Measurements from ENCODE around the gene CPT1C. TPM values are rescaled to one million over a fixed set of nuclear protein-coding genes. Genes with fewer than 3 reads are reported as not detected.

The CPT1C gene
- under 1 TPM; 0.66 to 0.84 TPM for total RNA-seq
- polyA plus RNA-seq: not detected

DNA sequence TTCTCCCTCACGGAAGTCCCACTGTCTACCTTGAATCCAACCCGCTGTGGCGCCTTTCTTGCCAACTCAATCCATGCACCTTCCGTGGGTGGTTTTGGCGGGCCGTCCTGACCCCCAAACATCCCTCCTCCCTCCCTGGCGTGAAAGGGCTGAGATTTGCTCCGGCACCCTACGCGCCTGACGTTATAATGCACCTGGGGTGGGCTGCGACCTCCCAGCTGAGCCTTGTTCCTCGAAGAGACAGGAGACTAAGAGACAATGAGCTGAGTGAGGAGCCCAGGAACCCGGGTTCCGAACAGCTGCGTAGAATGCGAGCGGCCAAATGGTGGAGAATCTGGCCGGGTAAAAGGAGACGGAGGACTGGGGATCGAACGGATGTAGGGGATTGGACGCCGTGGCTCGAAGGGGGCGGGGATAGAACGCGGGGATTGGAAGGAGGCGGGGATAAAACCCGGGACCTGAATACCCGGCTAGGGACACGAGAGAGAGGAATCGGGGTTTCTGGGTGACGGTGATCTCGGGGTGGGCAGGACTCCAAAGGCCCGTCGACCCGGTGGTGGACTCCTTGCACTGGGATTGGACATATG is at the start of gene CPT1C:
Gene CPT1C (plus strand): TSS at position 461 of the 587 bp plus-strand sequence. CDS start 1,137 bp downstream, outside the sequence.
- Histone ChIP-seq H3K27ac (ENCODE audit: low read depth, low read length) (no peak within 1 kb of the TSS), H3K4me3 (ENCODE audit: low read length) (peak within 1 kb of the TSS; percentile 47)
- POLR2A ChIA-PET: no interaction called here

DNA sequence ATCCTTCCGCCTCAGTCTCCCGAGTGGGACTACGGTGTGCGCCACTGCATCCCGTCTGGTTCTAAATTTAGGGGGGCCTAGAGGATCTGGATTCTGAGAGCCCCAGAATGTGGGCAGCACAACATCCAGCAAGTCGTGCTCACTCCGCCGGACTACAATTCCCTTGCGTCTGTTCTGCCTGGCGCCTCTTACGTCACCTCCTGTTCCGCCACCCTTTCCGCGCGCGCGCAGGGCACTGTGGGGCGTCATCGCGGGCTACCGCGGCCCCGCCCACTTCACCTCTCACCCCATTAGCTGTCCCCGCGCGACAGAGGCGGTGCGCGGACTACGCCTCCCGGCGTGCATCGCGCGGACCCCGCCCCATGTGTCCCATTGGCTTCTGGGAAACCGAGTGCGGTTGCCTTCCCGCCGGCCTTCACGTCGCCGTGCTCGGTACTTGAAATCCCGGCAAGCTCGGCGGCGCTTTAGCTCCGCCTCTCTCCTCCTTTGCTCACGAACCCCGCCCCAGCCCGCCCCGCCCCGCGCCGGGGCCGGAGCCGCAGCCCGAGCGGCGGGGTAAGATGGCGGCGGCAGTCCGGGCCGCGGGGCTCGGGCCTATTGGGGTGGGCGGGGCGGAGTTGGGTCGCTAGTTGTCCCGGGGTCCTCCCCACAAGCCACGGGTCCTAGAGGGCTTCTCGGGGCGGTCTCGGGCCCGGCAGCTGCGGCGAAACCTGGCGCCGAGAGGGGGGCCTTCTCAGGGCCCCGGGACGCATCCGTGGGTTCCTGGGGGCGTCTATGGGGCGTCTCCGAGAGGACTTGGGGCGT is 49.0 kb upstream of the CPT1C start, which contains the start of gene SCAF1:
Gene SCAF1 (plus strand): TSS at position 522 of the 804 bp plus-strand sequence. CDS start 2,818 bp downstream, outside the sequence.
- Histone ChIP-seq H3K4me3 (ENCODE audit: low read length) (peak within 1 kb of the TSS; percentile 87), H3K27me3 (ENCODE audit: insufficient read depth, low read length, poor library complexity, severe bottlenecking) (no peaks in the 10 kb centered on the region), H3K4me1 (ENCODE audit: insufficient read depth, low read length) (peaks cover 37% of the 10 kb centered on the region), H3K9me3 (ENCODE audit: low read length) (no peaks in the 10 kb centered on the region), H3K27ac (ENCODE audit: low read depth, low read length) (peak within 1 kb of the TSS; percentile 94), H3K36me3 (ENCODE audit: insufficient read depth, low read length) (peaks cover 2% of the 10 kb centered on the region)
- Mint-ChIP-seq H3K4me3 (peak within 1 kb of the TSS; percentile 85 to 97 (median 95)), H3K27me3 (peaks cover 0 to 3% of the 10 kb centered on the region in 2 donors), H3K9me3 (no peaks in the 10 kb centered on the region), H3K27ac (peak within 1 kb of the TSS; percentile 94 to 99 (median 98)), H3K36me3 (peaks cover 0 to 35% (median 0%) of the 10 kb centered on the region in 3 donors), H3K4me1 (peaks cover 53 to 80% (median 63%) of the 10 kb centered on the region in 3 donors)
- ChIA-PET CTCF (interaction anchor here (1.0 to 2.8 kb wide), 5 partner anchors 14 to 95 kb away, joined by 3 to 18 read pairs (median 13); partner anchors contain the start of genes BCL2L12 and IRF3), POLR2A (interaction anchor here (0.6 to 5.2 kb wide), 9 partner anchors 22 to 209 kb away, joined by 4 to 61 read pairs (median 6); partner anchors contain the start of genes ALDH16A1, BCL2L12, IRF3 and PTOV1)
- DNase-seq: peak; percentile 99 to 100 (median 99)

More for the DNA sequence above, at the start of gene CPT1C:
- no peaks in the 10 kb centered on the region for H3K9me3 ChIP-seq (ENCODE audit: low read length)
- Mint-ChIP-seq H3K27ac (peak within 1 kb of the TSS in 7 of 8 donors; percentile 6 to 86 (median 54)), H3K4me1 (peaks cover 14 to 31% (median 14%) of the 10 kb centered on the region in 3 donors), H3K27me3 (peaks cover 21 to 24% of the 10 kb centered on the region in 2 donors), H3K4me3 (peak within 1 kb of the TSS; percentile 80 to 87 (median 84)), H3K9me3 (no peaks in the 10 kb centered on the region), H3K36me3 (peaks cover 2 to 23% (median 3%) of the 10 kb centered on the region in 3 donors)
- peaks cover under 1% of the 10 kb centered on the region for H3K36me3 ChIP-seq (ENCODE audit: insufficient read depth, low read length)
- CTCF ChIA-PET: interaction anchor here (1.4 to 1.7 kb wide), 2 partner anchors 10 kb away, joined by 3 to 5 read pairs; no protein-coding TSS in a partner anchor
- no peaks in the 10 kb centered on the region for H3K27me3 ChIP-seq (ENCODE audit: insufficient read depth, low read length, poor library complexity, severe bottlenecking)
- DNase-seq: peak; percentile 16 to 64 (median 39)
- peaks cover 17% of the 10 kb centered on the region for H3K4me1 ChIP-seq (ENCODE audit: insufficient read depth, low read length)

DNA sequence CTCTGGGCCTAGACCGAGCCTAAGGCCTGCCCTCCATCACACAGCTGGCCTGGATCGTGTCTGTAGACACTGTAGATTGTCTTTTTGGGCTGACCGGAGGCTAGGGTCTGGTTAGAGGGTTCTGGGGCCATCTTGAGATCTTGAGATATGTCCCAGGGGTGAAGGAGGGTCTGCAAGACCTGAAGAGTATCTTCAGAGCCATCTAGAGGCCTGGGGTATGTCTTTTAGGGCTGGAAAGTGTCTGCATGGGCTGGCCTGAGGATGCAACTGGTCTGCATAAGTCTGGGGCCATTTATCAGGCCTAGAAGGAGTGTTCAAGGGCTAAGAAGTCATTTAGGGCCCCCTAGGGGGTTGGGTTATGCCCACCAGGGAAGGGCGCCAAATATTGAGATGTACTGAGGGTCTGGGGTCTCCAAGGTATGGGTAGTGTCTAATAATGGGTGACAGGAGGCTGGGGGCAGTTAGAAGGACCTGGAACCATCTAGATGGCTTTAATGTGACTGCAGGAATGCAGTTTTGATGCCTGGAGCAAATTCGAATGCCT is 48.4 kb upstream of the CPT1C start:
- peaks cover 7% of the 10 kb centered on the region for H3K36me3 ChIP-seq (ENCODE audit: insufficient read depth, low read length)
- Mint-ChIP-seq H3K36me3 (peaks cover 0 to 42% (median 0%) of the 10 kb centered on the region in 3 donors), H3K27me3 (peaks cover 0 to 3% of the 10 kb centered on the region in 2 donors), H3K27ac (peak overlapping the region; percentile 94 to 99 (median 98)), H3K4me3 (peak overlapping the region; percentile 85 to 97 (median 95)), H3K9me3 (no peaks in the 10 kb centered on the region), H3K4me1 (peaks cover 54 to 80% (median 65%) of the 10 kb centered on the region in 3 donors)
- H3K4me3 ChIP-seq (ENCODE audit: low read length): peak overlapping the region; percentile 67
- ChIA-PET POLR2A (interaction anchor here (1.2 to 5.2 kb wide), 8 partner anchors 21 to 209 kb away, joined by 4 to 61 read pairs (median 6); partner anchors contain the start of genes ALDH16A1, BCL2L12, IRF3 and PTOV1), CTCF (interaction anchor here (1.0 to 2.8 kb wide), 5 partner anchors 13 to 96 kb away, joined by 3 to 14 read pairs (median 4); partner anchors contain the start of gene PRMT1)
- no peaks in the 10 kb centered on the region for H3K9me3 ChIP-seq (ENCODE audit: low read length)
- H3K4me1 ChIP-seq (ENCODE audit: insufficient read depth, low read length): peaks cover 37% of the 10 kb centered on the region
- peak overlapping the region; percentile 90 for H3K27ac ChIP-seq (ENCODE audit: low read depth, low read length)
- no peaks in the 10 kb centered on the region for H3K27me3 ChIP-seq (ENCODE audit: insufficient read depth, low read length, poor library complexity, severe bottlenecking)
- DNase-seq: no peak

DNA sequence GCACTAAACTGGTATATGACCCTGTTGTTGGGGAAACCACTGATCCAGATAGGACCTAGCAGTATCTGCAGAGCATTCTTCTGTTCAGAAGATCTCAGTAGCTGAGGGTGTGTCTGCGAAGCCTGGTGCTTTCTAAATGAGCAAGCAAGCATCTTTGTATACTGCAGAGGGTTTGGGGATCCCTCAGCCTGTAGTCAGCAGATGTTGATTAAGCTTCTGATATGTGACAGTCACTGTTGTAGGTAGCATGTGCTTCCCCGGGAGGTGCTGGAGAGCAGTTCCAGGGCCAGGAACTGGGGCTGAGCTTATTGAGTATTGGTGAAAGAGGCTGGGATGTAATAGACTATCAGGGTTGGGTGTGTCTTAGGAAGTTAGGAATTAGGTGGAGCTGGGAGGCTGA is 47.5 kb upstream of the CPT1C start:
- Mint-ChIP-seq H3K36me3 (peaks cover 0 to 47% (median 0%) of the 10 kb centered on the region in 3 donors), H3K9me3 (no peaks in the 10 kb centered on the region), H3K27ac (peak overlapping the region; percentile 12 to 98 (median 96)), H3K4me3 (peak overlapping the region; percentile 85 to 97 (median 95)), H3K4me1 (peaks cover 48 to 72% (median 57%) of the 10 kb centered on the region in 3 donors), H3K27me3 (peaks cover 0 to 3% of the 10 kb centered on the region in 2 donors)
- no peak overlapping the region for H3K4me3 ChIP-seq (ENCODE audit: low read length)
- peaks cover 7% of the 10 kb centered on the region for H3K36me3 ChIP-seq (ENCODE audit: insufficient read depth, low read length)
- H3K4me1 ChIP-seq (ENCODE audit: insufficient read depth, low read length): peaks cover 32% of the 10 kb centered on the region
- ChIA-PET POLR2A (interaction anchor here (5.2 kb wide), 1 partner anchor 21 kb away, joined by 61 read pairs; the partner anchor contains the start of genes BCL2L12 and IRF3), CTCF (interaction anchor here (1.1 to 2.8 kb wide), 5 partner anchors 12 to 35 kb away, joined by 3 to 14 read pairs (median 4); partner anchors contain the start of gene PRMT1)
- H3K27me3 ChIP-seq (ENCODE audit: insufficient read depth, low read length, poor library complexity, severe bottlenecking): no peaks in the 10 kb centered on the region
- H3K9me3 ChIP-seq (ENCODE audit: low read length): no peaks in the 10 kb centered on the region
- H3K27ac ChIP-seq (ENCODE audit: low read depth, low read length): no peak overlapping the region
- DNase-seq: no peak

DNA sequence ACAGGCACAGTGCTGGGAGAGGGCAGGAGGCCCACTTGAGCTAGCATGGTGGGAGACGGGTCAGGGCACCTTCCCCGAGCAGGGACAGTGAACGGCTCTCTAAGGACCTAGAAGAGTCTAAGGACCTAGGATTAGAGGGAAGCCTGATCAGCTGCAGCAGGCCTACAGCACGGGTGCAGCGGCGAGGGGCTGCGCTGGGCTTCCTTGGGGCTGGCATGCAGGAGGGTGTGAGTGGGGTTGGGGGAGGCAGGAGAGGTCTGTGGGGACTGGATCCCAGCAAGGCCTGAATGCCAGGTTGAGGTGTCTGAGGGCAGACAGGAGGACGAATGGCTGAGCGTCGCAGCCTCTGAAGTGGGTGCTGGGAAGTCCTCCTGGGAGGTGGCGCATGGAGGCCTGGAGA is 45.3 kb upstream of the CPT1C start:
- no peak overlapping the region for H3K4me3 Mint-ChIP-seq
- CTCF ChIA-PET: no interaction called here
- no peaks in the 10 kb centered on the region for H3K27me3 ChIP-seq (ENCODE audit: insufficient read depth, low read length, poor library complexity, severe bottlenecking)
- H3K27ac Mint-ChIP-seq: peak overlapping the region in 2 of 8 donors; percentile 48 to 75
- H3K36me3 Mint-ChIP-seq: peaks cover 0 to 62% (median 0%) of the 10 kb centered on the region in 3 donors
- H3K9me3 ChIP-seq (ENCODE audit: low read length): no peaks in the 10 kb centered on the region
- H3K4me3 ChIP-seq (ENCODE audit: low read length): no peak overlapping the region
- no peak overlapping the region for H3K27ac ChIP-seq (ENCODE audit: low read depth, low read length)
- peaks cover 36 to 54% (median 40%) of the 10 kb centered on the region in 3 donors for H3K4me1 Mint-ChIP-seq
- H3K36me3 ChIP-seq (ENCODE audit: insufficient read depth, low read length): peaks cover 17% of the 10 kb centered on the region
- H3K9me3 Mint-ChIP-seq: no peaks in the 10 kb centered on the region
- POLR2A ChIA-PET: interaction anchor here (1.2 kb wide), 1 partner anchor 9 kb away, joined by 4 read pairs; no protein-coding TSS in a partner anchor
- H3K27me3 Mint-ChIP-seq: peaks cover 0 to 3% of the 10 kb centered on the region in 2 donors
- DNase-seq: no peak
- peaks cover 23% of the 10 kb centered on the region for H3K4me1 ChIP-seq (ENCODE audit: insufficient read depth, low read length)

DNA sequence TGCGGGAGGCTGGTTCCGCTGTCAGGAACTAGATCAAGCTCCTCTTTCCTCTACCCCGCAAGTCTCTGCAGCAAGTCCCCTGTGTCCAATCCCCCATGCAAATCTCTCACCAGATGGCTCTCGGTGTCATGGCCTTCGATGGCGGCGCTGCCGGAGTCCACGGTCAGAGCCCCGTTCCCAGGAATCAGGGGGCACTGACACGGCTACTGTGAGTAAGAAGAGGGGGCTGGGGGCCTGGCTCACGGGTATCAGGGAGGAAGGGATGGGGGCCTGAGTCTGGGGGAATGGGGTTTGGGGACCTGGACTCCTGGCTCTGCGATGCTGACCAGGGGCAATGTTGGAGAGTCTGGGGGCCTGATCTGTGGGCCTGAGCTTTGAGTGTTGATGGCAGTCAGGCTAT is 44.9 kb upstream of the CPT1C start:
- no peak overlapping the region for H3K4me3 ChIP-seq (ENCODE audit: low read length)
- peaks cover 17% of the 10 kb centered on the region for H3K36me3 ChIP-seq (ENCODE audit: insufficient read depth, low read length)
- H3K9me3 Mint-ChIP-seq: no peaks in the 10 kb centered on the region
- H3K4me1 Mint-ChIP-seq: peaks cover 32 to 50% (median 36%) of the 10 kb centered on the region in 3 donors
- no peak overlapping the region for H3K4me3 Mint-ChIP-seq
- peaks cover 0 to 64% (median 0%) of the 10 kb centered on the region in 3 donors for H3K36me3 Mint-ChIP-seq
- ChIA-PET CTCF (no interaction called here), POLR2A (no interaction called here)
- H3K9me3 ChIP-seq (ENCODE audit: low read length): no peaks in the 10 kb centered on the region
- peaks cover 0 to 3% of the 10 kb centered on the region in 2 donors for H3K27me3 Mint-ChIP-seq
- peaks cover 19% of the 10 kb centered on the region for H3K4me1 ChIP-seq (ENCODE audit: insufficient read depth, low read length)
- no peaks in the 10 kb centered on the region for H3K27me3 ChIP-seq (ENCODE audit: insufficient read depth, low read length, poor library complexity, severe bottlenecking)
- no peak for DNase-seq
- peak overlapping the region in 2 of 8 donors; percentile 48 to 74 for H3K27ac Mint-ChIP-seq
- no peak overlapping the region for H3K27ac ChIP-seq (ENCODE audit: low read depth, low read length)

DNA sequence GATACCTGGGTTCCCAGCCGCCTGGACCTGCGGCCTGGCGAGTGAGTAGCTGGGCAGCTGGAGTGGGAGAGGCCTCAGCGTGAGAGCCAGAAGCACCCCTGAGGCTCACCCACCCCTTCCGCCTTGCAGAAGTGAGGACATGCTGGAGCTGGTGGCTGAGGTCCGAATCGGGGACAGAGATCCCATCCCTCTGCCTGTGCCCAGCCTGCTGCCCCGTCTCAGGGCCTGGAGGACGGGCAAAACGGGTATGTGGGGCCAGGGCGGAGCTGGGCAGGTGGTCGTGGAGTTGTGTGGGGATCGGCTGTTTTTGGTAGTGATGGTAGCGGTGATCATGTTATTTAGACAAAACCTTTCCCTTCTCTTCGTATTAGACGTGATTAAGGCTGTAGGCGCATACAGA is 44.3 kb upstream of the CPT1C start:
- peaks cover 0 to 65% (median 0%) of the 10 kb centered on the region in 3 donors for H3K36me3 Mint-ChIP-seq
- H3K4me3 ChIP-seq (ENCODE audit: low read length): no peak overlapping the region
- H3K27me3 ChIP-seq (ENCODE audit: insufficient read depth, low read length, poor library complexity, severe bottlenecking): no peaks in the 10 kb centered on the region
- H3K9me3 ChIP-seq (ENCODE audit: low read length): no peaks in the 10 kb centered on the region
- CTCF ChIA-PET: no interaction called here
- peaks cover 13% of the 10 kb centered on the region for H3K4me1 ChIP-seq (ENCODE audit: insufficient read depth, low read length)
- DNase-seq: peak in 1 of 5 donors; percentile 37
- peak overlapping the region in 2 of 7 donors; percentile 23 to 64 for H3K4me3 Mint-ChIP-seq
- peaks cover 17% of the 10 kb centered on the region for H3K36me3 ChIP-seq (ENCODE audit: insufficient read depth, low read length)
- POLR2A ChIA-PET: no interaction called here
- H3K9me3 Mint-ChIP-seq: no peaks in the 10 kb centered on the region
- H3K27me3 Mint-ChIP-seq: peaks cover 0 to 3% of the 10 kb centered on the region in 2 donors
- no peak overlapping the region for H3K27ac ChIP-seq (ENCODE audit: low read depth, low read length)
- peaks cover 28 to 46% (median 31%) of the 10 kb centered on the region in 3 donors for H3K4me1 Mint-ChIP-seq
- H3K27ac Mint-ChIP-seq: peak overlapping the region in 3 of 8 donors; percentile 20 to 79 (median 52)
